Upper lobe of left lung (tissue), 4 donors: ENCODE data around the gene RAB11FIP4.

Experiments
- CTCF ChIP-seq, 6 experiments: fragments of 450-650 bp in 4 of 6; fragments of 200-600 bp in 2 of 6; sonication (generic) in 2 of 6; IDR thresholded peaks; one replicate each; pipeline ENCODE4 v1.5.1; 2016 to 2019; ENCODE audit warnings: antibody characterized with exemption in 6 of 6
- EP300 ChIP-seq, 4 donors: sonication (generic); formaldehyde crosslinking; IDR thresholded peaks; one replicate each; pipeline ENCODE4 v1.5.1; 2017; ENCODE audit warnings: antibody characterized with exemption in 4 of 4, control low read depth in 2 of 4
- POLR2A ChIP-seq, 4 donors: fragments of 450-650 bp; IDR thresholded peaks; one replicate each; pipeline ENCODE4 v1.5.1; 2016 to 2017; ENCODE audit warnings: antibody characterized with exemption in 4 of 4, mild to moderate bottlenecking in 2 of 4

- TF ChIP-seq CTCF (IDR thresholded peaks at IDR 0.05): no peak
- no peak for TF ChIP-seq POLR2A (IDR thresholded peaks at IDR 0.05)
- TF ChIP-seq EP300 (IDR thresholded peaks at IDR 0.05): no peak
Observed at GRCh38 chr17:31460226-31460721, 68.8 kb downstream of the RAB11FIP4 start.
